GM19043 (cell line): ENCODE results near the gene CORIN.
"Not testable (repeated sequence)": the region's sequence is repeated elsewhere in the genome, so short reads cannot be mapped to it uniquely, and the experiment has no call there.

Experiments used
- ATAC-seq: cut with Tn5 transposase; IDR thresholded peaks from one replicate; pipeline ENCODE4 v1.9.1; 2021; ENCODE audit warnings: low read depth; ENCODE audit not compliant: unreplicated experiment

The CORIN gene

DNA sequence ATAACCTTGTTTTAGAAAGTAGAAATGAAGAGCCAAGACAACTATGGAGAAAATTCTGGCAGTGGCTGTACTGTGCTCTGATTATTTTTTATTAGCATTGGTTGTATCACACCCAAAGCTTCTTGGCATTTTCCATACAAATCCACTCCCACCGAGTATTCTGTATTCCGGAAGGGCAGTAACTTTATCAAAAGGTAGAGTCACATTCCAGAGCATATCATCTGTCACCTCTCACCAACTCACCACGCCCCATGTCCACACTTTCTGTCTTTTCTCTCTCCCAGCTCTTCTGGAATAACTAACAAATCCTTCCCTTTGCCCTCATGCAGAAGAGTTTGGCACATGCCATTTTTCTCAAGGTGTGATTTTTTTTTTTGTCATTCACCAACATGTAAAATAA lies 52.7 kb downstream of the CORIN start:
- ATAC-seq, result no peak

DNA sequence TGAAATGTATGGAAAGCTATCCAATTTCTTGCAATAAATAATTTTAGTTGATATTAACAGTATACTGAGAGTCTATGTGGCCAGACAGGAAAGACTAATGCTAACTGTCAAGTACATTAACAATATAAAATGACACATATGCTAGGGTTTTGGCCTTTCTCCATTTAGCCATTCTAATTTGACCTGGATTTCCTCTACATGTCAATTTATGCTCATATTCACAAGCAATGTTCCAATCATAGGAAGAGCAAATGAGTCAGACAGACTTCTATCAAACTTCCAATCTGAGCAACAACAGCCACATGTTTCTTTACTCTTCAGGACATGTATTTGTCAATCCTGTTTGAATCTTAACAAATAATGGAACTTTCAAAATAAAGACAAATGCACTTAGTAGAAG lies 53.6 kb downstream of the CORIN start:
- no peak for ATAC-seq

DNA sequence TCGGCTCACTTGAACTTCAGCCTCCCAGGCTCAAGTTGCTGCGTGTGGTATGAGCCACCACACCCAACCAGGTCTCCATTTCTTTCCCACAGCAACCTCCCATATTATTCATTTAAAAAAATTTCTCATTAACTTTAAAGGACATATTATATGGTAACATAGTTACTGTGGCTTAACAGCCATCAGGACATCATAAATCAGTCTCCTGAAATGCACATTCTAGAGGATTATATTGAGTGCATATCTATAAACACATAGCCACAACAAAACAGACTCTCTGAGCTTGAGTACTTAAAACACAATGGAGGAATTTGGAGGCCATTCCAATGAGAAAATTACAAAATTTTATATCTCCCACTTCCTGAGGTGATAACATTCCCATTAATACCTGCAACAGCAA lies 61.5 kb downstream of the CORIN start:
- no peak for ATAC-seq

DNA sequence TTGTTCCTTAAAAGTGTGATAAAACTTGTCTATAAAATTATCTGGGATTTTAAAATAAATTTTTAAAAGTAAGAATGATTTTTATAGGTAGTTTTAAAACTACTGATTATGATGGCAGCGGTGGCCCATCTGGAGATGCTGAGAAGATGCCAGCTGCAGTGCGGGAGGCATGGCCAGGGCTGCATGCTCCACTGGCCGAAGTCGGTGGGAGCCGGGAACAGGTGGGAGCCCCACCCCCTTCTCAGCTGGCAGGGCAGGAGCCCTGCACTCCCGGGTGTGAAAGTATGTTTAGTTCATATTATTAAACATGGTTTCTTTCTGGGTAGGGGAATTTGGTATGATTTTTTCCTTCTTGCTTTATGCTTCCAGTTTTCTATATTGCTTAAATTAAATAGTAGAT lies 63.8 kb downstream of the CORIN start:
- ATAC-seq, result no peak

DNA sequence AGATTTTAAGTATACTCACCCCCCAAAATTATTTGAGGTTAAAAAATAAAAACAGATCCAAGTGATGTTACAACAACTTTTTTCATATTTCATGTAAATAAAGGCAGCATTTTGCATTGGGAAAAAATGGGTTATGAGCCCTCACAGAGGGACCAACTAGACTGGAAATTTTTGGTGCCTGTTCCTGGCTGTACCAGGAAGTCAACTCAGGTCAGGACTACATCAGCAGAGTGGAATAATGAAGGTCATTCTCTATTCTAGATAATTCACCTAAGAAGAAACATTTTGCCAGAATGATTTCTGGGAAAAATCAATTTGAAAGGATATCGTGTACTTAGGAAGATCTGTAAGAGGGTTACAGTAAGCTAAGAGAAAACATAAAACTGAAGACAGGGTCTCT lies 66.8 kb downstream of the CORIN start:
- no peak for ATAC-seq

DNA sequence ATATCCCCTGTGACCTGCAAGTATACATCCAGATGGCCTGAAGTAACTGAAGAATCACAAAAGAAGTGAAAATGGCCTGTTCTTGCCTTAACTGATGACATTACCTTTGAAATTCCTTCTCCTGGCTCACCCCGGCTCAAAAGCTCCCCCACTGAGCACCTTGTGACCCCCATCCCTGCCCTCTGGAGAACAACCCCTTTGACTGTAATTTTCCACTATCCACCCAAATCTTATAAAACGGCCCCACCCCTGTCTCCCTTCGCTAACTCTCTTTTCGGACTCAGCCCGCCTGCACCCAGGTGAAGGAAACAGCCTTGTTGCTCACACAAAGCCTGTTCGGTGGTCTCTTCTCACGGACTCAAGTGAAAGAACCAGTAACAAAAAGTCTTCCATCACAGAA lies 69.9 kb downstream of the CORIN start:
- not testable (repeated sequence) for ATAC-seq

DNA sequence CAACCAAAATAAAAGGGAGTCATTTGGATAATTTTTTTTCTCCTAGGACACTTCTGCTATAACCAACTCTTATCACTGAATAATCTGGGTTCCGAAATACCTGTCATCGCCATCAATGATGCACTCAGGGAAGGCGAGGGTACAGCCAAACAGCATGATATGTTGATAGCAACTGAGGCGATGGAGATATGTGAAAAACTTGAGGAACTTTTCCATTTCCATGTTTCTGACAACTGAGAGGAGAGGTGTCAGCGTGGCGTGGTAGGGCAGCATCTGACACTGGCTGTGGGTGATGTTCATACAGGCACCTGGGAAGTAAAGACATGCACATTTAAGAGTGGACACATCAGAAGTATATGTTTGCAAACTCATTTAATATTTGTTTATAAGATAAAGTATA lies 74.6 kb downstream of the CORIN start:
- ATAC-seq, result no peak

DNA sequence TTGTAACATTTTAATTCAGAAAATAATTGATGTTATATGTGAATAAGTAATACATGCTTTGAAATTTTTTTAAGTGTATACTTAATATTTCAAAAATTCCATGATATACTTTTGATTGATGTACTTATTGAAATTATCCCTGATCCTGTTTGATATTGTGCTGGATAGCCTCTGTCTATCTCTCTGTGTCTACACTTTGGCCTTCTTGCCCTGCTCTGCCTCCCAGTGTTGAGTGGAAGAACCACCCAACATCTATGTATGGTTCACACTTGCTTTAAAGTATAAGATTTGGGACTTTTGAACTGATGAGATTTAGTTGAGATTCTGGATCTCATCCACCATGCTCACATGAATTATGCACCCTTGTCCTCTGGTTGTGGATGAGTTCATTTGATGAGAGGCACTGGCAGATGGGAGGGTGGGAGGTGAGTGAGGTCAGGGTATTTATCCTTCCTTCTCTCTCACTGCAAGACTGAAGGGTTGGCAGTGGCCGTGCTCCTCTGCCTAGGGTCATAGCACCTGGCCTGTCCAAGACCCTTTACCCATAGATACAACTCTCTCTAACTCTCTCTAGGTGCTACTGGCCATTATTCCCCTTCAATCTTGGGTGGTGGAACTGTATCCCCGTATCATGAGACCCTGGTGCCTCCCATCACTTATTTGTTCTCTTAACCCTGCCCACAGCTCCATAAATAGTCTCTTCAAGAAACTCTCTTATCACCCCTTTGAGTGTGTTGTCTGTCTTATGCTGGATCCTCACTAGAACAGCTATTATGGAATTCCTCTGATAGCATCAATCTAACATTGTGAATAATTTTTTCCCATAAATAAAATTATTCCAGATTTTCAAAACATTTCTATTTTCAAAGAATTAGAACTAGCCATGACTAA lies 75.2 kb downstream of the CORIN start:
- no peak for ATAC-seq

DNA sequence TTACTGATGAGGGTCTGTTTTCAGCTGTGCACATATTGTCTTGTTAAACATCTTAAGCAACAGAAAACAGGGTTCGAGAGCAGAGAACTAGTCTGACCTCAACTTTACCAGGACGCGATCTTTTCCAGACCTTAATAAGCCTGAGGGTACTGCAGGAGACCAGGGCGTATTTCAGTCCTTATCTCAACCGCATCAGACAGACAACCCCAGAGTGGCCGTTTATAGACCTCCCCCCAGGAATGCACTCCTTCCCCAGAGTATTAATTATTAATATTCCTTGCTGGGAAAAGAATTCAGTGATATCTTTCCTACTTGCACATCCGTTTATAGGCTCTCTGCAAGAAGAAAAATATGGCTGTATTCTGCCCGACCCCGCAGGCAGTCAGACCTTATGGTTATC lies 84.6 kb downstream of the CORIN start:
- ATAC-seq, result not testable (repeated sequence)

DNA sequence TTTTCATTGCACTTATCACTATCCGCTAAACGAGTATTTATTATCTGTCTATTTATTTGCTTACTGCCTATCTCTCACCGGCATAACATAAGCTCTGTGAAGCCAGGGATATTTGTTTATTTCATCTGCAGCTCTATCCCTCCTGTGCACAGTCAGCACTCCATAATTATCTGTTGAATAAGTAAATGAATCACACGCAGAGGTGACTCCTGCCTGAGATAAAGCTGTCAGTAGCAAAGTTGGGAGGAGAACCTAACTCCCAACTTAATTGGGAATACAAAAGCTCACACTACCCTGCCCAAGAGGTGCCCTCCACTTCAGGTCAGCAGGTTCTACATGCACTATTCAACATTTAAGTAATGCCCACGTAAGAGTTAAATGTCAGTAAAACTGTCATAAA lies 85.7 kb downstream of the CORIN start:
- no peak for ATAC-seq

DNA sequence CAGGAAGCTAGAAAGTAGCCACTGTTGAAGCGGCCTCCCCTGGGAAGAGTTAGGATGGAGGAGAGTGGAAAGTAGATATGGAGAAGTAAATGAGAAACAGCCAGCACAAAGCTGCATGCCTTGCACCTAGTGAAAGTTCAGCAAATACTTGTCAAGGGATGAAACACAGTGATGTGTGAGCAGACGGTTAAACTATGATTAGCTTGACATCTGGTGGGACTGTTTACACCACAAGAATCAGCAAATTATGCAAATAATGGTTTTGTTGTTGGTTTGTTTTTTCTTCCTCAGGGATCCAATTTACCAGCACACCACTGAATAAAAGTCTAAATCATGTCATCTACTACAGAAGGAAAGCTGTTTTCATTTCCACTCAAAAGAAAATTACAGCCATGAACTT lies 87.1 kb downstream of the CORIN start:
- no peak for ATAC-seq

DNA sequence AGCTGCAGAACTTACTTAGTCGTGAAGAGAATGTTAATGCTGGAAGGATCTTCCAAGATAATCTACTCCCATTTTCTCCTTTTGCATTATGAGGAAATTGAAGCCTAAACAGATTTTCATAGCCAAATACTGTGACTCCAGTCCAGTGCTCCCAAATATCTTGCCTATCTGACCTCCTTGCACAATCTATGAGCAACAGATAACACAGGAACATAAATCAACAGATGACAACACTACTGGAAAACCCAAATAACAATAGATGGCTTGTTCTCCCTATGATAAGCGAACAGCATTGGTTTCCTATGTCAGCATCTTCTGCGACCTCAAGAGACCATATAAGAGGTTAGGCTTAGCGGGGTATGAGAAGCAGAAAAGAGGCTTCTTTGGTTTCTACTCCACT lies 88.0 kb downstream of the CORIN start:
- ATAC-seq, result no peak

DNA sequence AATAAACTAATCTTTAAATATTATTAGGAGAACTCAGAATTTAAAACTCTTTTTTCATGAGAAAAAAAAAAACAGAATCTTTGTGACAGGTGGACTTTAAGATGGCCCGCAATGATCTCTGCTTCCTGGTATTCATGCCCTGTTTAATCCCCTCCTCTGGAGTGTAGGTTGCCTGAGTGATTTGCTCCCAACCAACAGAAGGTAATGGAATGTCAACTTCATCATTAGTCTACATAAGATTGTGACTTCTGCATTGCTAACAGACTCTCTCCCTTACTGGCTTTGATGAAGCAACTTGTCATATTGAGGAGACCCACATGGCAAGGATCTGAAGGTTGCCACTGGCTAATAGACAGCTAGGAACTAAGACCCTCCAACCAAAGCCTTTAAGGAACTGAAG lies 88.8 kb downstream of the CORIN start:
- ATAC-seq, result no peak

DNA sequence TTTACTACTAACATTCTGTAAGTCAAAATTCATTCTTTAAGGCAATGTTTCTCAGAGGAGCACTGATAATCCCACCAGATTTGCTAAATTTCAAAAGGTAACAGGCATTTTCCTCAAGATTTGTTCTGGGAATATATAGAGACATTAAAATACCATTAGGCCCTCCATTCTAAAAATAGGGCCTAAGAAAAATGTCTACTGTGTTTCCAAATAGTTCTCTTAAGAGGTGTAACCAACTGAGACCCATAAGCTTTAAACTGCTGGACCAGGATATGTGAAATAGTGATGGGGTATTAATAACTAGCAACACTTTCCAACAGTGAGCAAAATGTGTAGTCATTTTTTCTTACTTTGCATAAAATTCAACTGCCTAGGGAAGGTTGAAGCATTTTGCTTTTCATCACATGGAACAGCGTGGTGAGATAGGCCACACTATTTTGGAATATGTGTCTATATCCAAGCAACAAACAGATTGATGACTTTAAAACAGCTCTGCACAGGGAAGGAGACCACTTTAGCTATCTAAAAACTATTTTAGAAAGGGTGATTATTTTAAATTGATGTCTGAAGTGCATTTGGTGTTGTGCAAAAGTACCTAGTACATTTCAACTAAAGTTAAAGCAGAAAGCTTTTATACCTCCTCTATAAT lies 89.9 kb downstream of the CORIN start:
- no peak for ATAC-seq

DNA sequence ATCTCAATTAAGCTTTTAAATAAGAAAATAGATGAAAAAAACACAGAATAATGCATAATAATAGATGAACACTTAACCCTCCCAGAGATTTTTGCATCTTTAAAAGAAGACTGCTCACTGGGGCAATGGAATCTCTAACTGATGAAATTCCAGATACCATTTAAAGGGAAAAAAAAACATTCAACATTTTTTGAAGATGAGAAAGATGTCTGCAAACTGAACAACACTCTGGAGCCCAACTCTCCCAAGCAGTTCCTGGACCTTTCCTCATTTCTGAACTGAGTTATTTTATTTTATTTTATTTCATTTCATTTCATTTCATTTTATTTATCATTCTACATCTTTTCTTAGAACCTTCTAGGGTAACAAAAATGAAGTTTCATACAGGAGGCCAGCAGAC lies 90.7 kb downstream of the CORIN start:
- ATAC-seq, result no peak

DNA sequence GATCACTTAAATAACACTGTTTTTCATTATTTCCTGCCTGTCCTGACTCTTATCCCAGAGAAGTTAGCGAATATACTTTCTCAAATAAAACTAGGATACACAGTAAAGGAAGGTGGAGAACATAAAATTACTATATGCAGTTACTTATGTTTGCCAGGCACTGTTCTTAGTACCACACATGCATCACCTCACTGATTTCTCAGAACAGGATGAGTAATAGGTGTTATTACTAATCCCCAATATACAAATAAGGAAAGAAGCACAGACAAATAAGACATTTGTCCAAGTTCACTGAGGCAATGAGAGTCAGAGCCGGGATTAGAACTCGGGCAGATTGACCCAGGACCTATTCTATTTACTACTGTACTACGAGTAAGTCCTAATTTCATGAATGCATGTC lies 91.7 kb downstream of the CORIN start:
- ATAC-seq, result no peak

DNA sequence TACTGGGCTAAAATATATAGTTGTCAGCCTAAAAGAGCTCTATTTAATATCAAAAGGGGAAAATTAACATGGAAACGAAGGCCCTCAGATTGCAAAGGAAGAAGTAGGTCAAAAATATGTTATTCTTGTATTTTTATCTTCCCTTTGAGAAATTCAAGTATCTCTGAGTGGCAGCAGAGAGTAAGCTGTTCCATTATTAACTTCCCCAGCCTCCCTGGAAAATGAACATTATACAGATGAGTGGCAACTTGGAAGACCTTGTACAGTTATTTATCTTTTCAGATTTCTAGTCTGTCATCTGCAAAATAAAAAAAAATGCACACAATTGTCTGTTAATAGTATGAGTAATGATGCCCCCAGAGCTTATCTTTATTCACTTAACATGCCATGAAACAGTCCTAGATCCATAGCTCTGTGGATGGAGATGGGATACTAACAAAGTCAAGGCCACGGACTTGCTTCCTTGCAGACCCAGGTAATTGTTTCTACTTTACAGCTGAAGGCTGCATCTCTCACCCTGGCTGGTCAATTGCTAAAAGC lies 93.0 kb downstream of the CORIN start:
- ATAC-seq, result no peak

DNA sequence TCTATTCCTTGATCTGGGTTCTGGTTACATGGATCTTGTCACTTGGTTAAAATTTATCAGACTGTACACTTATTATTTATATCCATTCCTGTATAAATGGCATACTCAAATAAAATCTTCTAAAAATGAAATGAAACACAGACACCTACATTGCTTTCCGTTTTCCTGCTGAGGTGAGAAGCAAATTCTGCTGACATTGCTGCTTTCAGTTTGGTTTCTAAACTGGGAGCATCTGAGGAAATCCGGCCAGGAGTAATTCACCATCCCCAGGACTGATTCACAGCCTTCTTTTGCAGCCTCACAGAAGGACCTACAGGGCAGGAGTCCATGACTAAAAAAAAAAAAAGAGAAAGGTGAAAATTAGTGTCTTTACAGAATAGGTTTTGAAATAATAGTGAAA lies 93.6 kb downstream of the CORIN start:
- ATAC-seq, result no peak

DNA sequence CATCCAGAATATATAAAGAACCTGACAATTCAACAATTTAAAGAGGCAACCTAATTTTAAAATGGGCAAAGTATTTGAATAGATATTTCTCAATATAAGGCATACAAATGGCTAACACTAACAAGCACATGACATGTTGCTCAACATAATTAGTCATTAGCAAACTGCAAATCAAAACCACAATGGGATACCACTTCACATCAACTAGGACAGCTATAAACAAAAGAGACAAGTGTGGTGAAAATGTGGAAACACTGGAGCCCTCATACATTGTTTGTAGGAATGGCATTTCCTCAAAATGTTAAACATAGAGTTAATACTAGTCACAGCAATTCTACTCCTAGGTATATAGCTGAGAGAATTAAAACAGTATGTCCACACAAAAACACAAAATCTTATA lies 96.7 kb downstream of the CORIN start:
- no peak for ATAC-seq

DNA sequence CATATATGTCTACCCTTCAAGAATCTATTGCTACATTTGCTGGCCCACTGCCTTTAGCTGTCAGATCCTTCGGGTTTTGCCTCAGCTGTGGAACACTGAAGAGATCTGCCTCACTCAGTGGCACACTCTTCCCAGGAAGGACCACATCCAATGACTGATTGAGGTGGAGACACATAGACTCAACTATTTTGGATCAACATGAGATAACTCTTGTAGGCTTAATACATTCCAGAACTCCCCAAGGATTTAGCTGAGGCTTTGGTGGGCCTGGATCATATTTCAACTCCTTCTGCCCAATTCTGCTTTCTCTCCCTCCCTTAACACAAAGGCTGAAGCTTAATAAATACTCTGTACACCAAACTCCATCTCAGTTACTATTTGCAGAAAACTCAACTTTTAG lies 100.5 kb downstream of the CORIN start:
- no peak for ATAC-seq

DNA sequence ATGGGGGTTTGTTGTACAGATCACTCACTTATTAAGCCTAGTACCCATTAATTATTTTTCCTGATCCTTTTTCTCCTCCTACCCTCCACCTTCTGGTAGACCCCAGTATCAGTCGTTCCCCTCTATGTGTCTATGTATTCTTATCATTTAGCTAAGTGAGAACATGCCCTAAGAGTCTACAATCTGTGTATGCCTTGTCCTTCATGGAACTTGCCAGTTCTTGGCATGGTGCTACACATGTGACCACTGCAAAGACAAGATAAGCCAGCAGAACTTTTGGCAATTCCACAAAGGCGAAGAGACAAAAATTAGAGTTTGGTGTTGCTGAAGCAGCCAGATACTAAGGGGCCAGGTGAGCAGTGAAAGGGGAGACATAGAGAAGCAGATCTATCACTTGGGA lies 101.3 kb downstream of the CORIN start:
- ATAC-seq, result no peak

DNA sequence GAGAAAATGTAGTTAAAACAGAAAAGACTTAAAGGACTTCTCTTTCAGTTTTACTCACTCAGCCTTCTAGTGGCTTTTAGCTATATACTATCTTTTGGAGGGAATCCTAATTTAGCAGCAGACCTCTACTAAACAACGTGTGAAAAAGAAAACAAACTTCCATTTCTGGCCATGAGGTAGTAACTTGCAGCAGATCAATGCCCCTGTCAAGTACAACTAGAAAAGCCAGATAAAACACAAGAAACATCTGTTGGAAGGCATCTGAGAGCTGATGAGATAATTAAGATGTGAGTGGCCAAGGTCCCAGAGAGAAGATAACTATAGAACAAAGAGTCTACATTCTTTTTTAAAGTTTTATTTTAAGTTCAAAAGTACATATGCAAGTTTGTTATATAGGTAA lies 101.7 kb downstream of the CORIN start:
- no peak for ATAC-seq
